ENCODE results near the gene EPHA3. TPM values are rescaled to one million over a fixed set of nuclear protein-coding genes. Genes with fewer than 3 reads are reported as not detected.

The EPHA3 gene
- total RNA-seq, 3 donors from 2014 or later, result not detected

GRCh38 chr3:89264037-89264560 is 156.7 kb downstream of the EPHA3 start:
- peaks cover 3% of the 10 kb centered on the region for H3K9me3 Mint-ChIP-seq
- no peaks in the 10 kb centered on the region for H3K4me1 Mint-ChIP-seq (ENCODE audit: low read depth)
- H3K36me3 Mint-ChIP-seq (ENCODE audit: insufficient read depth), result no peaks in the 10 kb centered on the region
- no peaks in the 10 kb centered on the region for H3K27me3 Mint-ChIP-seq (ENCODE audit: low read depth)
- DNase-seq (no peak), ATAC-seq (no peak)
- H3K4me3 Mint-ChIP-seq, result no peak overlapping the region

GRCh38 chr3:89266074-89266473 is 158.7 kb downstream of the EPHA3 start:
- Mint-ChIP-seq H3K4me3 (no peak overlapping the region), H3K4me1 (ENCODE audit: low read depth) (no peaks in the 10 kb centered on the region)

GRCh38 chr3:89268059-89268458 is 160.6 kb downstream of the EPHA3 start:
- no peak overlapping the region for H3K4me3 Mint-ChIP-seq
- ATAC-seq (no peak), DNase-seq (no peak)
- H3K27me3 Mint-ChIP-seq (ENCODE audit: low read depth), result no peaks in the 10 kb centered on the region
- no peaks in the 10 kb centered on the region for H3K36me3 Mint-ChIP-seq (ENCODE audit: insufficient read depth)
- peaks cover 11% of the 10 kb centered on the region for H3K9me3 Mint-ChIP-seq
- H3K4me1 Mint-ChIP-seq (ENCODE audit: low read depth), result no peaks in the 10 kb centered on the region

More at GRCh38 chr3:89266074-89266473, 158.7 kb downstream of the EPHA3 start:
- no peak for DNase-seq
- ATAC-seq, result no peak
- Mint-ChIP-seq H3K9me3 (peaks cover 3% of the 10 kb centered on the region), H3K27me3 (ENCODE audit: low read depth) (no peaks in the 10 kb centered on the region), H3K36me3 (ENCODE audit: insufficient read depth) (no peaks in the 10 kb centered on the region)

GRCh38 chr3:89270201-89270600 is 162.8 kb downstream of the EPHA3 start:
- Mint-ChIP-seq H3K27me3 (ENCODE audit: low read depth) (no peaks in the 10 kb centered on the region), H3K4me1 (ENCODE audit: low read depth) (no peaks in the 10 kb centered on the region), H3K36me3 (ENCODE audit: insufficient read depth) (no peaks in the 10 kb centered on the region), H3K4me3 (no peak overlapping the region), H3K9me3 (peaks cover 11% of the 10 kb centered on the region)
- ATAC-seq (no peak), DNase-seq (no peak)

GRCh38 chr3:89275001-89275400 is 167.6 kb downstream of the EPHA3 start:
- DNase-seq, result no peak
- no peak for ATAC-seq
- no peaks in the 10 kb centered on the region for H3K36me3 Mint-ChIP-seq (ENCODE audit: insufficient read depth)
- H3K4me3 Mint-ChIP-seq, result no peak overlapping the region
- H3K27me3 Mint-ChIP-seq (ENCODE audit: low read depth), result no peaks in the 10 kb centered on the region
- H3K9me3 Mint-ChIP-seq, result peaks cover 11% of the 10 kb centered on the region
- no peaks in the 10 kb centered on the region for H3K4me1 Mint-ChIP-seq (ENCODE audit: low read depth)

- ATAC-seq (no peak), DNase-seq (no peak)
- H3K27me3 Mint-ChIP-seq (ENCODE audit: low read depth), result no peaks in the 10 kb centered on the region
Measured at GRCh38 chr3:89276116-89276515, 168.7 kb downstream of the EPHA3 start.

GRCh38 chr3:89278302-89279025 is 171.0 kb downstream of the EPHA3 start:
- no peak for DNase-seq
- no peak for ATAC-seq
- no peaks in the 10 kb centered on the region for H3K4me1 Mint-ChIP-seq (ENCODE audit: low read depth)
- H3K36me3 Mint-ChIP-seq (ENCODE audit: insufficient read depth), result no peaks in the 10 kb centered on the region
- H3K9me3 Mint-ChIP-seq, result peaks cover 3% of the 10 kb centered on the region
- H3K27me3 Mint-ChIP-seq (ENCODE audit: low read depth), result no peaks in the 10 kb centered on the region
- H3K4me3 Mint-ChIP-seq, result no peak overlapping the region

More at GRCh38 chr3:89276116-89276515, 168.7 kb downstream of the EPHA3 start:
- H3K4me3 Mint-ChIP-seq, result no peak overlapping the region
- H3K4me1 Mint-ChIP-seq (ENCODE audit: low read depth), result no peaks in the 10 kb centered on the region
- peaks cover 11% of the 10 kb centered on the region for H3K9me3 Mint-ChIP-seq
- H3K36me3 Mint-ChIP-seq (ENCODE audit: insufficient read depth), result no peaks in the 10 kb centered on the region

- Mint-ChIP-seq H3K9me3 (peaks cover 6% of the 10 kb centered on the region), H3K36me3 (ENCODE audit: insufficient read depth) (no peaks in the 10 kb centered on the region), H3K4me1 (ENCODE audit: low read depth) (no peaks in the 10 kb centered on the region), H3K4me3 (no peak overlapping the region), H3K27me3 (ENCODE audit: low read depth) (no peaks in the 10 kb centered on the region)
- ATAC-seq (no peak), DNase-seq (no peak)
Measured at GRCh38 chr3:89280301-89280700, 172.9 kb downstream of the EPHA3 start.

GRCh38 chr3:89280822-89281365 is 173.5 kb downstream of the EPHA3 start:
- ATAC-seq, result no peak

GRCh38 chr3:89287902-89288508 is 180.6 kb downstream of the EPHA3 start:
- no peaks in the 10 kb centered on the region for H3K4me1 Mint-ChIP-seq (ENCODE audit: low read depth)
- no peak overlapping the region for H3K4me3 Mint-ChIP-seq
- no peaks in the 10 kb centered on the region for H3K36me3 Mint-ChIP-seq (ENCODE audit: insufficient read depth)
- ATAC-seq (no peak), DNase-seq (no peak)
- peaks cover 24% of the 10 kb centered on the region for H3K9me3 Mint-ChIP-seq
- H3K27me3 Mint-ChIP-seq (ENCODE audit: low read depth), result no peaks in the 10 kb centered on the region

More at GRCh38 chr3:89280822-89281365, 173.5 kb downstream of the EPHA3 start:
- Mint-ChIP-seq H3K9me3 (peaks cover 9% of the 10 kb centered on the region), H3K4me3 (no peak overlapping the region), H3K36me3 (ENCODE audit: insufficient read depth) (no peaks in the 10 kb centered on the region), H3K4me1 (ENCODE audit: low read depth) (no peaks in the 10 kb centered on the region), H3K27me3 (ENCODE audit: low read depth) (no peaks in the 10 kb centered on the region)
- no peak for DNase-seq

GRCh38 chr3:89289574-89290190 is 182.3 kb downstream of the EPHA3 start:
- Mint-ChIP-seq H3K4me3 (no peak overlapping the region), H3K36me3 (ENCODE audit: insufficient read depth) (no peaks in the 10 kb centered on the region), H3K27me3 (ENCODE audit: low read depth) (no peaks in the 10 kb centered on the region), H3K4me1 (ENCODE audit: low read depth) (no peaks in the 10 kb centered on the region), H3K9me3 (peaks cover 30% of the 10 kb centered on the region)
- no peak for ATAC-seq
- DNase-seq, result no peak

- Mint-ChIP-seq H3K4me3 (no peak overlapping the region), H3K27me3 (ENCODE audit: low read depth) (no peaks in the 10 kb centered on the region), H3K4me1 (ENCODE audit: low read depth) (no peaks in the 10 kb centered on the region), H3K36me3 (ENCODE audit: insufficient read depth) (no peaks in the 10 kb centered on the region), H3K9me3 (peaks cover 23% of the 10 kb centered on the region)
- DNase-seq, result no peak
- ATAC-seq, result no peak
Measured at GRCh38 chr3:89297199-89297598, 189.8 kb downstream of the EPHA3 start.

- no peak for DNase-seq
- Mint-ChIP-seq H3K27me3 (ENCODE audit: low read depth) (no peaks in the 10 kb centered on the region), H3K4me3 (no peak overlapping the region), H3K36me3 (ENCODE audit: insufficient read depth) (no peaks in the 10 kb centered on the region), H3K4me1 (ENCODE audit: low read depth) (no peaks in the 10 kb centered on the region), H3K9me3 (peaks cover 15% of the 10 kb centered on the region)
- ATAC-seq, result no peak
Measured at GRCh38 chr3:89300526-89300925, 193.1 kb downstream of the EPHA3 start.

- no peaks in the 10 kb centered on the region for H3K36me3 Mint-ChIP-seq (ENCODE audit: insufficient read depth)
- DNase-seq (no peak), ATAC-seq (no peak)
- no peaks in the 10 kb centered on the region for H3K27me3 Mint-ChIP-seq (ENCODE audit: low read depth)
- peaks cover 15% of the 10 kb centered on the region for H3K9me3 Mint-ChIP-seq
- no peak overlapping the region for H3K4me3 Mint-ChIP-seq
- no peaks in the 10 kb centered on the region for H3K4me1 Mint-ChIP-seq (ENCODE audit: low read depth)
Measured at GRCh38 chr3:89300981-89301380, 193.6 kb downstream of the EPHA3 start.
